ENCODE data around the gene EFR3B.

EFR3B gene

GRCh38 chr2:25098056-25098455 is 56.2 kb downstream of the EFR3B start:
- no peak for TF ChIP-seq YY1 (IDR thresholded peaks at IDR 0.05; ENCODE audit: low read depth)

DNA sequence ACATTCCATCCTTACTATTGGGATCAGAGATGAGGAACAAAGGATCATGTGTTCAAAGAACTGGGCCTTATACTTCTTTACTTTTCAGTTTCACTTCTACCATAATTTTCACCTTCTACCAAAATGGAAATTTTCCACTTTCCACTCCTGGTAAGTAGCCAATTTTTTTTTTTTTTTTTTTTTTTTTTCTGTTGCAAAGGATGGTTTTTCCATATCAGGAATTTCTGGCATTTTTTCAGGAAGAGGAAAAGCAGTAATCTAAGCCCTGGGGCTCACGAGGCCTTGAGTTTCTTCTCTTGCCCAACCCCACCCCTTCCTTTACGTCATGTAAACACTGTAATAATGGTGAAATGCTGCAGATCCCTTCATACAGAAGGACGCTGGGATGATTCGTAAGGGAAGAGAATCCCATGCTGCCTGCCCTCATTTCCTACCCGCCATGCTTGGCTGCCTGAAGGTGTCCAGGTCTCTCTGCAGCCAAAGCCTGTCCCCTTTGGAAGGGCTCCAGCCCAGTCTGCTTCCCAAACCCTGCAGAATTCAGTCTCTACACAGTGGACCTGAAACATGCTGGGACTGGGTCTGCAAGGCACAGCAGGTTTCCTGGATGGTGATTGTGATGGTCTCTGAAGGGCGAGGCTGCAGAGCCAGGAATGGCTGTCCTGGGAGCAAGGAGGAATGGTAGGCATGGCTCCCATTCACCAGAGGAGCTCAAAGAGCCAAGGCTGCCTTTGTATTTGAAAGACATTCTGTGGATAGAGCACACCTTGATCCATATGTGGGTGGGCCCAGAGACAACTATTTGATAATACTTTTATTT is 57.0 kb downstream of the EFR3B start:
- no peak for TF ChIP-seq FOXM1 (IDR thresholded peaks at IDR 0.05; ENCODE audit: borderline replicate concordance, low read depth)
- TF ChIP-seq CEBPB (IDR thresholded peaks at IDR 0.05) = no peak
- TF ChIP-seq NFIC (IDR thresholded peaks at IDR 0.05) = no peak
- TF ChIP-seq TEAD4 (IDR thresholded peaks at IDR 0.05) = no peak
- TF ChIP-seq, protein P1, sequence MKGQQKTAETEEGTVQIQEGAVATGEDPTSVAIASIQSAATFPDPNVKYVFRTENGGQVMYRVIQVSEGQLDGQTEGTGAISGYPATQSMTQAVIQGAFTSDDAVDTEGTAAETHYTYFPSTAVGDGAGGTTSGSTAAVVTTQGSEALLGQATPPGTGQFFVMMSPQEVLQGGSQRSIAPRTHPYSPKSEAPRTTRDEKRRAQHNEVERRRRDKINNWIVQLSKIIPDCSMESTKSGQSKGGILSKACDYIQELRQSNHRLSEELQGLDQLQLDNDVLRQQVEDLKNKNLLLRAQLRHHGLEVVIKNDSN (IDR thresholded peaks at IDR 0.05) = no peak
- no peak for TF ChIP-seq EGR1 (IDR thresholded peaks at IDR 0.05)
- no peak for TF ChIP-seq EP300 (IDR thresholded peaks at IDR 0.05; ENCODE audit: borderline replicate concordance)
- TF ChIP-seq, protein P2, sequence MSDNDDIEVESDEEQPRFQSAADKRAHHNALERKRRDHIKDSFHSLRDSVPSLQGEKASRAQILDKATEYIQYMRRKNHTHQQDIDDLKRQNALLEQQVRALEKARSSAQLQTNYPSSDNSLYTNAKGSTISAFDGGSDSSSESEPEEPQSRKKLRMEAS (IDR thresholded peaks at IDR 0.05) = no peak
- TF ChIP-seq TCF12 (IDR thresholded peaks at IDR 0.05; ENCODE audit: low read depth) = no peak
- TF ChIP-seq CREB1 (IDR thresholded peaks at IDR 0.05; ENCODE audit: low read depth) = no peak
- no peak for TF ChIP-seq ZBTB7A (IDR thresholded peaks at IDR 0.05; ENCODE audit: low read depth)
- TF ChIP-seq YY1 (IDR thresholded peaks at IDR 0.05; ENCODE audit: low read depth) = no peak
- no peak for TF ChIP-seq TAF1 (IDR thresholded peaks at IDR 0.05; ENCODE audit: low read depth)
- no peak for TF ChIP-seq RAD21 (IDR thresholded peaks at IDR 0.05; ENCODE audit: low read depth)
- no peak for TF ChIP-seq REST (IDR thresholded peaks at IDR 0.05; ENCODE audit: low read depth)

DNA sequence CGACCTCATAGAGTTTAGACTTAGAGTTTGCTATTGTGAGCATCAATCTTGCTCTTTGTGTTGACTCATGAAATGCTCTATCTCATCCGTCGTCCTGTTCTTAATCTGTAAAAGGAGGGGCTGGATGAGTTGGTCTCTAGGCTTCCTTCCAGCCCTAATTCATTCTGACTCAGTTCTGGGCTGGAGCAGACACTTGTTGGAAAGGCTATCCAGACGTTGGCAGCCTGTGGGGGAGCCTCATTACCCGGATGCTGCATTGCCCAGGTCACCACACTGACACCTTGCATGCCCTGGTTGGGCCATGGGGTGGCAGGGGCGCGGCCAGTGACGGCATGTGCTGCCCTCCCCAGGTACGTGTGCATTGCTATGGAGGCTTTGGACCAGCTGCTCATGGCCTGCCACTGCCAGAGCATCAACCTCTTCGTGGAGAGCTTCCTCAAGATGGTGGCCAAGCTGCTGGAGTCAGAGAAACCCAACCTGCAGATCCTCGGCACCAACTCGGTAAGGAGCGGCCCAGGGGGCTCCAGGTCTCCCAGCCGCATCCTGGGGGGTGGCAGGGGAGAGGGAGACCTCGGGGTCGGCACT is 61.5 kb downstream of the EFR3B start:
- no peak for TF ChIP-seq EP300 (IDR thresholded peaks at IDR 0.05; ENCODE audit: borderline replicate concordance)
- no peak for TF ChIP-seq YY1 (IDR thresholded peaks at IDR 0.05; ENCODE audit: low read depth)
- no peak for TF ChIP-seq CEBPB (IDR thresholded peaks at IDR 0.05)
- TF ChIP-seq, protein P1 (IDR thresholded peaks at IDR 0.05) = no peak
- no peak for TF ChIP-seq TCF12 (IDR thresholded peaks at IDR 0.05; ENCODE audit: low read depth)
- no peak for TF ChIP-seq NFIC (IDR thresholded peaks at IDR 0.05)
- TF ChIP-seq, protein P2 (IDR thresholded peaks at IDR 0.05) = no peak
- no peak for TF ChIP-seq TAF1 (IDR thresholded peaks at IDR 0.05; ENCODE audit: low read depth)
- TF ChIP-seq FOXM1 (IDR thresholded peaks at IDR 0.05; ENCODE audit: borderline replicate concordance, low read depth) = no peak
- TF ChIP-seq REST (IDR thresholded peaks at IDR 0.05; ENCODE audit: low read depth) = no peak
- TF ChIP-seq ZBTB7A (IDR thresholded peaks at IDR 0.05; ENCODE audit: low read depth) = no peak
- TF ChIP-seq EGR1 (IDR thresholded peaks at IDR 0.05) = no peak

DNA sequence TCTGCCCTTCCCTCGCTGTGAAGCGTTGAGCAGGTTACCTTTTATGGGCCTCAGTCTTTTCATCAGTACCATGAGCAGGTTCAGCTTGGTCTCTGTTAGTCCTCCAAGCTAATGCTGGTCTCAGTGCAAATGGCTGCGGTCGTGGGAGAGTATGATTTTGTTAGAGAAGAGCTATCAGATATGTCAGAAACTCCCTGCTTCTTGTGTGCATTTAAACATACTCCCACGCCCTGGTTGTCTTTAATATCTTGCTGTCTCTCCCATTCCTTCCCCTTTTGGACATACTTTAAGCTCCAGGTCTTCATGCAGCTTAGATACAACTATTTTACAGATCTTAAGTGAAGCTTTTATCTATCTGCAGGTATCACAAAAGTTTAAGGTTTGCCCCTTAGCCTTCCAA is 62.9 kb downstream of the EFR3B start:
- no peak for TF ChIP-seq NFIC (IDR thresholded peaks at IDR 0.05)
- no peak for TF ChIP-seq TCF12 (IDR thresholded peaks at IDR 0.05; ENCODE audit: low read depth)
- TF ChIP-seq EP300 (IDR thresholded peaks at IDR 0.05; ENCODE audit: borderline replicate concordance) = no peak
- no peak for TF ChIP-seq REST (IDR thresholded peaks at IDR 0.05; ENCODE audit: low read depth)
